ENCODE results near the gene SDHA.

GRCh38 chr5:180286-180918 is 37.7 kb upstream of the SDHA start:
- TF ChIP-seq, protein P1, sequence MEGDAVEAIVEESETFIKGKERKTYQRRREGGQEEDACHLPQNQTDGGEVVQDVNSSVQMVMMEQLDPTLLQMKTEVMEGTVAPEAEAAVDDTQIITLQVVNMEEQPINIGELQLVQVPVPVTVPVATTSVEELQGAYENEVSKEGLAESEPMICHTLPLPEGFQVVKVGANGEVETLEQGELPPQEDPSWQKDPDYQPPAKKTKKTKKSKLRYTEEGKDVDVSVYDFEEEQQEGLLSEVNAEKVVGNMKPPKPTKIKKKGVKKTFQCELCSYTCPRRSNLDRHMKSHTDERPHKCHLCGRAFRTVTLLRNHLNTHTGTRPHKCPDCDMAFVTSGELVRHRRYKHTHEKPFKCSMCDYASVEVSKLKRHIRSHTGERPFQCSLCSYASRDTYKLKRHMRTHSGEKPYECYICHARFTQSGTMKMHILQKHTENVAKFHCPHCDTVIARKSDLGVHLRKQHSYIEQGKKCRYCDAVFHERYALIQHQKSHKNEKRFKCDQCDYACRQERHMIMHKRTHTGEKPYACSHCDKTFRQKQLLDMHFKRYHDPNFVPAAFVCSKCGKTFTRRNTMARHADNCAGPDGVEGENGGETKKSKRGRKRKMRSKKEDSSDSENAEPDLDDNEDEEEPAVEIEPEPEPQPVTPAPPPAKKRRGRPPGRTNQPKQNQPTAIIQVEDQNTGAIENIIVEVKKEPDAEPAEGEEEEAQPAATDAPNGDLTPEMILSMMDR (IDR thresholded peaks at IDR 0.05; ENCODE audit: control extremely low read depth in 1 of 3, insufficient read depth in 1 of 3, low read depth in 1 of 3, low read length in 3 of 3) = no peak
- TF ChIP-seq EZH2 (IDR thresholded peaks at IDR 0.05; ENCODE audit: low read depth, low read length, severe bottlenecking) (no peak), CEBPB (IDR thresholded peaks at IDR 0.05; ENCODE audit: low read depth, low read length) (no peak), RAD21 (IDR thresholded peaks at IDR 0.05 in 1 of 2, conservative IDR thresholded peaks at IDR 0.05 in 1 of 2; ENCODE audit: low read depth in 2 of 2, low read length in 2 of 2) (no peak)
- TF ChIP-seq, protein P2, sequence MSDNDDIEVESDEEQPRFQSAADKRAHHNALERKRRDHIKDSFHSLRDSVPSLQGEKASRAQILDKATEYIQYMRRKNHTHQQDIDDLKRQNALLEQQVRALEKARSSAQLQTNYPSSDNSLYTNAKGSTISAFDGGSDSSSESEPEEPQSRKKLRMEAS (IDR thresholded peaks at IDR 0.05) = no peak
